ENCODE measurements around the gene OLFML3.

The OLFML3 gene

DNA sequence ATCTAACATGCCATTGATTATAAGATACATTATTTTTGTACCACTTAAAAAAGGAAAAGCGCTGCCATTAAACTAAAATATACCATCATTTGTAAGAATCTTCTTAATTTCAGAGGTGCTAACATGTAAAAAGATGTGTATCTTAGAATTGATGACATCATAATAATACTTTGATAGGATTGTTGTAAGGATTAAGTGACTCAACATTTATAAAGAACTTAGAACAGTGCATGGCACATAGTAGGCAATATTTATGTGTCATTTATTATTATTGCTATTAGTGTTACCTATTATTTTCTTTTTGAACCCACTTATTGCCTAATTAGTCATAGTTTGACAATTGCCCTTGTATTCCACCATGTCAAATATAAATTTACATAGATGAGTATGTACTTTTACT lies 28.4 kb upstream of the OLFML3 start:
- DNase-seq, result no peak

GRCh38 chr1:113951719-113952118 lies 27.6 kb upstream of the OLFML3 start:
- no peak for DNase-seq

DNA sequence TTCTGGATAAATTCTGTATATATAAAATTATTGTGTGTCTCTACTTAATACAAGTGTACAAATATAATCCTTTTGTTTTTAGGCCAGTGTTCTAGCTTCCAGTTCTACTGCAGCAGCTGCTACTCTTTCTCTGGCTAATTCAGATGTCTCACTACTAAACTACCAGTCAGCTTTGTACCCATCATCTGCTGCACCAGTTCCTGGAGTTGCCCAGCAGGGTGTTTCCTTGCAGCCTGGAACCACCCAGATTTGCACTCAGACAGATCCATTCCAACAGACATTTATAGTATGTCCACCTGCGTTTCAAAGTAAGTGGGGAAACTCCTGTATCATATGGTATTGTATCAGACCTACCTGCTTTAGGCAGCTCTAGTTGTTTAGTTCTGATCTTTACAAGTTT lies 21.3 kb upstream of the OLFML3 start:
- no peak for DNase-seq

GRCh38 chr1:113958691-113959090 lies 20.6 kb upstream of the OLFML3 start:
- DNase-seq, result no peak

DNA sequence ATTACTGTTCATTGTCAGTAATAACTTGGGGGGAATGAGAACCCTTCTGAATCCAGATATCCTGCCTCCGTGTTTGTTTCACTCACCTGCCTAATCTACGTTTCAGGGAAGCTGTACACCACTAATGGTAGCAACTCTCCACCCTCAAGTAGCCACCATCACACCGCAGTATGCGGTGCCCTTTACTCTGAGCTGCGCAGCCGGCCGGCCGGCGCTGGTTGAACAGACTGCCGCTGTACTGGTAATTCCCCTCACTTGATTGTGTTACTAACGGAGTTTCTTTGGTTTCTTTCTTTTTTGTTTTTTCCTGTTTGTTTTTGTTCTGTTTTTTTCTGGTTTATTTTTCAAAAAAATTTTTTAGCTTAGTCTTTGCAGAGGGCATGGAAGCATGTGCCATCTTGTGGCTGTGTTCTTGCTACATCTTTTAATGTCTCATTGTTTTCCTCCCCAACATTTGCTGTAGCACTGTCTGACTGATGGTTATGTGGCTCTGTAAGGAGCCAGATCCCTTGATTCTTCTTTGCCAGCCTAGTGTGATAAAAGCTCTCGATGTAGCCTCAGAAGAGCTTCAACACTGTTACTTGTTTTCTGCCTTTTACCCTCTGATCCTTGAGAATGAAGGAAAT lies 15.9 kb upstream of the OLFML3 start:
- no peak for DNase-seq

DNA sequence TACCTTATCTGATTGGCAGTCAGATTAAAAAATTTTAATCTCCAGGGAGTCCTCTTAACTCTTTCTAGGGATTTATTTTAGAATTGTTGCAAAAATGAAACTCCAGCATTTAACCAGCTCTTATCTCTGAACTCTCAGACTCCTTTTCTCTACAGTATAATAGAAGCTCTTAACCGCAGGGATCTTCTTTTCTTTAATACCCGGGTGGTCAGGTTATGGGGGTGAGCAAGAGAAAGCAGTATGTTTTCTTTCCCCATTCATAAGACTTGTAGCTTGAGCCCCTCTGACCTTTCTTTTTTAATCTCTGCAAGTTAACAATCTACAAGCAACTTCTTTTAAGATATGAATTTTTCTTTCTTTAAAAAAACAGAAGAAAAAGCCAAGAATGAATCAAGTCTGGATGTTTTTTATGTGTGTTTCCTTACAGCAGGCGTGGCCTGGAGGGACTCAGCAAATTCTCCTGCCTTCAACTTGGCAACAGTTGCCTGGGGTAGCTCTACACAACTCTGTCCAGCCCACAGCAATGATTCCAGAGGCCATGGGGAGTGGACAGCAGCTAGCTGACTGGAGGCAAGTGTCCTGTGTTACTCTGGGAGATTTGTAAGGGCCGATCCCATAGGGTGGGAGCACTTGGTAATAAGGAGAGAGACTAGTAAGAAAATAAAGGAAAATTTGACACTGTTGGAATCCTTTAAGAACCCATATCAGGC lies 13.4 kb upstream of the OLFML3 start:
- DNase-seq, result no peak

DNA sequence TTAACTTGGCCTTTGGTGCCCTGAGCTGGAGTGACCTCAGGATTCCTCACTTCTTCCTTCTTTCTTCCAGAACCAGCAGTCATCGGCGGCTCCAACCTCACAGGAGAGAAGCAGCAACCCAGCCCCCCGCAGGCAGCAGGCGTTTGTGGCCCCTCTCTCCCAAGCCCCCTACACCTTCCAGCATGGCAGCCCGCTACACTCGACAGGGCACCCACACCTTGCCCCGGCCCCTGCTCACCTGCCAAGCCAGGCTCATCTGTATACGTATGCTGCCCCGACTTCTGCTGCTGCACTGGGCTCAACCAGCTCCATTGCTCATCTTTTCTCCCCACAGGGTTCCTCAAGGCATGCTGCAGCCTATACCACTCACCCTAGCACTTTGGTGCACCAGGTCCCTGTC lies 6.3 kb upstream of the OLFML3 start:
- DNase-seq, result no peak

GRCh38 chr1:113975211-113975895 lies 3.9 kb upstream of the OLFML3 start:
- no peak for DNase-seq

DNA sequence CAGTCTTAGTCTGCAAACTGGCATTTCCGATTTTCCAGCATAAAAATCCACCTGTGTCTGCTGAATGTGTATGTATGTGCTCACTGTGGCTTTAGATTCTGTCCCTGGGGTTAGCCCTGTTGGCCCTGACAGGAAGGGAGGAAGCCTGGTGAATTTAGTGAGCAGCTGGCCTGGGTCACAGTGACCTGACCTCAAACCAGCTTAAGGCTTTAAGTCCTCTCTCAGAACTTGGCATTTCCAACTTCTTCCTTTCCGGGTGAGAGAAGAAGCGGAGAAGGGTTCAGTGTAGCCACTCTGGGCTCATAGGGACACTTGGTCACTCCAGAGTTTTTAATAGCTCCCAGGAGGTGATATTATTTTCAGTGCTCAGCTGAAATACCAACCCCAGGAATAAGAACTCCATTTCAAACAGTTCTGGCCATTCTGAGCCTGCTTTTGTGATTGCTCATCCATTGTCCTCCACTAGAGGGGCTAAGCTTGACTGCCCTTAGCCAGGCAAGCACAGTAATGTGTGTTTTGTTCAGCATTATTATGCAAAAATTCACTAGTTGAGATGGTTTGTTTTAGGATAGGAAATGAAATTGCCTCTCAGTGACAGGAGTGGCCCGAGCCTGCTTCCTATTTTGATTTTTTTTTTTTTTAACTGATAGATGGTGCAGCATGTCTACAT lies 2.5 kb upstream of the OLFML3 start:
- no peak for DNase-seq

DNA sequence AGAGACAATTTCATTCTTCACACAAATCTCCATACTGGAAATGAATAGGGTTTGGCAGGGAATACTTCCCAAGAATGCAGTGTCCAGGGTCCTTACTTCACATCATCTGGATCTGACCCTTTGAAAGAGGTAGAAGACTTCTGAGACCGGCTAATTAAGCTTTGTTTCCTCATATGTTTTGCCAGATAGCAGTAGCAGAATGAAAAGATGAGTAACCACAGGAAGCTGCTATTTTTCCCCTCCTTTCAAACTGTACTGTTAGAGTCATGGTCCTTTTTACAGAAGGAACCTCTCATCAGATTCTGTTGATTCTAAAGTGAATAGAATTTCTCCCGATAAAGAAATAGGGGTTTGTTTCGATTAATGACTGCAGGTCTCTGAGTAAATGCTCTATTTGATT lies 1.4 kb upstream of the OLFML3 start:
- no peak for DNase-seq

- no peak for DNase-seq
These were observed 836 bp downstream of the OLFML3 start for GRCh38 chr1:113980110-113980509.

DNA sequence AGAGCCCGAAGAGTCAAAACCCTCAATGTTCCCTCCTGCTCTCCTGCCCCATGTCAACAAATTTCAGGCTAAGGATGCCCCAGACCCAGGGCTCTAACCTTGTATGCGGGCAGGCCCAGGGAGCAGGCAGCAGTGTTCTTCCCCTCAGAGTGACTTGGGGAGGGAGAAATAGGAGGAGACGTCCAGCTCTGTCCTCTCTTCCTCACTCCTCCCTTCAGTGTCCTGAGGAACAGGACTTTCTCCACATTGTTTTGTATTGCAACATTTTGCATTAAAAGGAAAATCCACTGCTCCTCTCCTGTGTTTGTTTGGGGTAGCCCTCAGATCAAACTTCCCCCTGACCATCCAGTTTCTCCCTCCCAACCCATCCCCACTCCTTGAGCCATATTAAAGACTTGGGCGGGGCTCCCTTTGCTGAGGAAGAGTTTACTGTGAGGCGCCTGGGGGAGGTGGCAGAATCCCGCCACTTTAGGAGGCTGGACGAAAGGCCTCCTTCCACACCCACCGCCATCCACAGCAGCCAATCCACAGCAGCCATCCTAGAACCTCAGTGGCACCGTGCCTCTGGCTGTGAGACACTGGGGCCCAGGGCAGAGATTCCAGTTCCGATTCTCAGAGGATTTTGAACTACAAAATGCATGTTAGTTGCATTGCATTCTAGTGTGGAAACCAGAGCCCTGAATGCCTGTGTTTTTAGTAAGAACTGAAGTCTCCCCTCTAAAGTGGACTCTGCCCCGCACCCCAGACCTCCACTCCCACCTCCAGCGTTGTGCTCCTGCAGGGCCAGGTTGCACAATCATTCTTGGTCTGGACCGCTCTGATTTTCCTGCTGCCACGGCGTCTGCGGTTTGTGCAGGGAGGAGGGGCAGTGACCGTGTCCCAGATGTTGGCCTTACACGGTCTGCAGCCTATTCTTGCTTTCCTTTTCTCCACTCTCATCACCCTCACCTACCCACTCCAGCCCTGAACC lies 3.0 kb downstream of the OLFML3 start:
- DNase-seq, result no peak

DNA sequence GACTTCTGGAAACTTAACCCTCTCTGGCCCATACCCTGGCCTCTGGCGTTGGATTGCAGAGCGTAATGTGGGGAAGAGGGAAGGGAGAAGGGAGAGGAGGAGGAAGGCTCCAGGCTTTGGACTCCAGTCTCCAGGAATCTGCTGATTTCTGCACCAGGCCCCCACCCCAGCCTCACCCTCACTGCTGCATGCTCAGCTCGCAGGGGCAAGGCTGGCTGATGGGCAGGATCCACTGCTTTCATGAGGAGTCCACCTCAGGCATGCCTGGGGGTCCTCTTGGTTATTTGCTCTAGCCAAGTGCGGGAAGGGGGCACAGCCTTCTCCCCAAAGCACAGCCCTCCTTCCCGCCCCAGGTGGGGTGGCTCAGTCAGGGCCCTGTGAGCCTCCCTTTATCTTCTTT lies 3.7 kb downstream of the OLFML3 start:
- no peak for DNase-seq

DNA sequence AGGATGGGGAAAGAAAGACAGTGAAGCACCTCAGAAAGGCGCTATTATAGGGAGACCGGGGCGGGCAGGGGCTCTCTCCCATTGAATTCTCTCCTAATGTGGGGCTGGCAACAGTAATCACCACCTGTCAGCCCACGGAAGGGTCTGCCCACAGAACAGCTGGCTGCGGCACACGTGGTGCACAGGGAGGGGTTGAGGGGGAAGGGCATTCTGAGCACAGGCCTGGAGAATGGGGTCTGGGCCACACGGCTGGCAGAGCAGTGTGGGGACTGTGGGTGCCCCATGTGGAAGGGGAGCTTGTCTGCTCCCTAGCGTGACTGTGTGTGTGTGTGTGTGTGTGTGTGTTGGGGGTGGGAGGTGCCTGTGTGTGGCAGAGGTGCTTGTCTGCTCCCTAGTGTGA lies 4.1 kb downstream of the OLFML3 start:
- no peak for DNase-seq

DNA sequence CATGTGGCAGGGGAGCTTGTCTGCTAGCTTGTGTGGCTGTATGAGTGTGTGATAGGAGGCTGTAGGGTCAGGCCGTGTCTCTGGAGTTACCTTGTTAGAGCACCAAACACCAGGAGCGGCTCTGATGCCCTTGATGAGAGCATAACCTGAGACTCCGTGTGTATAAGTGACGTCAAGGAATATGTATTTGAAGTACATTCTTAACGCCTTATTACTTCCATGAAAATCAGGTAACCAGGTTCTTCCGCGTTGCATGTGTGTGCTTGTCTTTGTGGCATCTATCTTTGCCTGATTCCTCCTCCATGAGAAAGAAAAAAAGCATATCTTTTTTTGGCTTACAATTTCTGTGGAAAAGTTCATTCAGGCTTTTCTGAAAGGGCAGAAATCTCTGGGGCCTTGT lies 4.6 kb downstream of the OLFML3 start:
- no peak for DNase-seq

- DNase-seq, result no peak
These were observed 5.4 kb downstream of the OLFML3 start for GRCh38 chr1:113984710-113985109.

DNA sequence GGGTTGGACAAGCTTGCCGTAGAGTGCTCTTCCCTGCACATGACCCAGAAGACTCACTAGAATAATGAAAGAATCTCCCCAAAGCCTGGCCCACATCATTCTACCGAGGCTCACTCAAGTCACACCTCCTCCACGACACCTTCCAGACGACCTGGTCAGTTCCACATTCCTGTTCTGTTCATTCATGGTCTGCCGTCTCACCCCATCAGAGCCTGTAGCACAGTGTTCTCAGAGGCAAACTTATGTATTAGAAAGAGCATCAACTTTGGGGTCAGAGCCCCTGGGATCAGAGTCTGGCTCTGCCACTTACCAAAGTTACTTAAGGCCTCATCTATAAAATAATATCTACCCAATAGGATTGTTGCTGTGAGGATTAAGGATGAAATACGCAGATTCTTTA lies 7.5 kb downstream of the OLFML3 start:
- no peak for DNase-seq

GRCh38 chr1:113987259-113987658 lies 8.0 kb downstream of the OLFML3 start:
- no peak for DNase-seq

- no peak for DNase-seq
These were observed 11.3 kb downstream of the OLFML3 start for GRCh38 chr1:113990530-113990929.

DNA sequence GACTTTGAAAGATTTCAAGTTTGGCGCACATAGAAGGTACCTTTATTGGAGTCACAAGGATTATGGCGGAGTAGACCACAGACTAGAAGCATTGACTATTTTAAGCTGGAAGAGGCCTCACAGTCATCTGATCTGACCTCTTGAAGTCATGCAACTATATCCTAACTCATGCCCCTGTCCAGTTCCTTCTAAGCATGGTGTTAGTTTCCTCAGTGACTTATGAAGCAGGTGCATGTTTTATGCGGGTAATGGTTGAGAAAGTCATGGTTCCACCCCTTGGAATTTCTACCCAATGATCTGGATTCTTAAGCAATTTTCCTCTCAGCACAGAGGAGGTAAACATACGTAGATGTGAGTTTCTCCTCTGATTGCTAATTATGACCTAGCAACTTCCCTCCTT lies 11.7 kb downstream of the OLFML3 start:
- no peak for DNase-seq

GRCh38 chr1:113991467-113991997 lies 12.3 kb downstream of the OLFML3 start:
- DNase-seq, result no peak

DNA sequence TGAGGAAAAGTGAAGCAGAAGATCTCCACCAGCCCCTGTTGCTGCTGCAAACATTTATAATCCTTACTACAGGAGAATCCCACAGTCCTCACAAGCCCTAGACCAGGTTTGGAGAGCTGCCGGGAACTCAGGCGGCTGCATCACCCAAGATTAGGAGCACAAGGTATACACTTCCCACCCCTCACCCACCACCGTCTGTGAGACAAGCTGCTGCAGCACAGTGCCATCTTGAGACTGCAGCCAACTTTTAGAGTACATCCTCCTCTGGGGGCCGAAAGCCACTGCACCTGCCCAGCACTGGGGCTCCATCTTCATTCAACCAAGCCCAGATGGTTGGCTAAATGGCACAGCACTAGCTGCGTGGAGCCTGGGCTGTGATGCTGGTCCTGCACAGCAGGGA lies 13.8 kb downstream of the OLFML3 start:
- DNase-seq, result no peak
